H1 (cell line): ENCODE results near the gene RASEF.

Experiments used
- CEBPB ChIP-seq: IDR thresholded peaks from 2 replicates; pipeline ENCODE4 v1.6.1; 2012; ENCODE audit warnings: low read depth, low read length
- POLR2A ChIP-seq, 2 experiments: IDR thresholded peaks; 1 replicate in 1 of 2; 2 replicates in 1 of 2; pipeline ENCODE4 v1.6.1; 2011; ENCODE audit warnings: low read depth in 2 of 2, low read length in 2 of 2, mild to moderate bottlenecking in 2 of 2; ENCODE audit errors: control extremely low read depth in 1 of 2
- POLR2AphosphoS5 ChIP-seq: IDR thresholded peaks from 2 replicates; pipeline ENCODE4 v1.6.1; 2011; ENCODE audit warnings: low read depth, low read length
- SP2 ChIP-seq: IDR thresholded peaks from 2 replicates; pipeline ENCODE4 v1.6.1; 2012; ENCODE audit warnings: mild to moderate bottlenecking, low read length, inconsistent platforms
- SRF ChIP-seq: IDR thresholded peaks from 2 replicates; pipeline ENCODE4 v1.6.1; 2011; ENCODE audit warnings: mild to moderate bottlenecking, low read depth, low read length, moderate library complexity
- TF ChIP-seq, protein P1 (sequence below), 3 experiments: IDR thresholded peaks; 1 replicate in 2 of 3; 2 replicates in 1 of 3; pipeline versions ENCODE4 v1.5.1 to v1.6.1; 2011; ENCODE audit warnings: low read length in 3 of 3, mild to moderate bottlenecking in 3 of 3, inconsistent platforms in 2 of 3, low read depth in 1 of 3, moderate library complexity in 1 of 3; ENCODE audit not compliant: insufficient read depth in 1 of 3; ENCODE audit errors: control extremely low read depth in 1 of 3

- TF ChIP-seq, protein P1, sequence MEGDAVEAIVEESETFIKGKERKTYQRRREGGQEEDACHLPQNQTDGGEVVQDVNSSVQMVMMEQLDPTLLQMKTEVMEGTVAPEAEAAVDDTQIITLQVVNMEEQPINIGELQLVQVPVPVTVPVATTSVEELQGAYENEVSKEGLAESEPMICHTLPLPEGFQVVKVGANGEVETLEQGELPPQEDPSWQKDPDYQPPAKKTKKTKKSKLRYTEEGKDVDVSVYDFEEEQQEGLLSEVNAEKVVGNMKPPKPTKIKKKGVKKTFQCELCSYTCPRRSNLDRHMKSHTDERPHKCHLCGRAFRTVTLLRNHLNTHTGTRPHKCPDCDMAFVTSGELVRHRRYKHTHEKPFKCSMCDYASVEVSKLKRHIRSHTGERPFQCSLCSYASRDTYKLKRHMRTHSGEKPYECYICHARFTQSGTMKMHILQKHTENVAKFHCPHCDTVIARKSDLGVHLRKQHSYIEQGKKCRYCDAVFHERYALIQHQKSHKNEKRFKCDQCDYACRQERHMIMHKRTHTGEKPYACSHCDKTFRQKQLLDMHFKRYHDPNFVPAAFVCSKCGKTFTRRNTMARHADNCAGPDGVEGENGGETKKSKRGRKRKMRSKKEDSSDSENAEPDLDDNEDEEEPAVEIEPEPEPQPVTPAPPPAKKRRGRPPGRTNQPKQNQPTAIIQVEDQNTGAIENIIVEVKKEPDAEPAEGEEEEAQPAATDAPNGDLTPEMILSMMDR (IDR thresholded peaks at IDR 0.05; ENCODE audit: control extremely low read depth in 1 of 3, insufficient read depth in 1 of 3, low read depth in 1 of 3, low read length in 3 of 3) = no peak
- TF ChIP-seq CEBPB (no peak), SRF (no peak), SP2 (no peak), POLR2AphosphoS5 (no peak), POLR2A (IDR thresholded peaks at IDR 0.05; ENCODE audit: control extremely low read depth in 1 of 2, low read depth in 2 of 2, low read length in 2 of 2) (no peak)
These were observed 1.9 kb downstream of the RASEF start for GRCh38 chr9:83061036-83061435.
